ENCODE measurements around the gene POLR3GL. TPM values are rescaled to one million over a fixed set of nuclear protein-coding genes. Genes with fewer than 3 reads are reported as not detected.
A peak's percentile ranks its signal among the peaks of the same experiment; 100 is the strongest.

The POLR3GL gene
- total and polyA plus RNA-seq, 2 experiments from 2014 or later = 3.1 to 9.5 TPM

DNA sequence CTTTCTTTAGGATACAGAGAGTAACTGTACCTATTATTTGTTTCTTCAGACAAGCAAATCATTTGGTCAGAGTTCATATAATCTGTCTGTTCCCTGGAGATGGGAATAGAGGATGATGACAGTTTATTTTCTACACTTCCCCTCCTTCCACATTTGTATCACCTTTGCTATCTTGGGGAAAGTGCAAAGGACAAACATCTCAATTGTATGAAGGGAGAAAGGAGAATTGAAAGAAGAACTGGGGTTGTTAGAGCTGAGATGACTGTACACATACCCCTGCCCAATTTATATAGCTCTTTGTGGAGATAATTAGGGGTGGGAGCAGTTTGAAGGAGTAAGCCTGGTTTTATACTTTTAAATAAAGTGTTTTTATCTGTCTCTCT, 14.0 kb downstream of the POLR3GL start (continued):
- TF ChIP-seq ETS1 (IDR thresholded peaks at IDR 0.05) (no peak), EZH2 (IDR thresholded peaks at IDR 0.05; ENCODE audit: low read depth, unreplicated experiment) (no peak), POLR2AphosphoS5 (IDR thresholded peaks at IDR 0.05; ENCODE audit: low read depth) (no peak), NANOG (IDR thresholded peaks at IDR 0.05; ENCODE audit: borderline replicate concordance) (no peak), EZH2phosphoT487 (IDR thresholded peaks at IDR 0.05; ENCODE audit: unreplicated experiment) (no peak), JUNB (IDR thresholded peaks at IDR 0.05; ENCODE audit: unreplicated experiment) (no peak)

DNA sequence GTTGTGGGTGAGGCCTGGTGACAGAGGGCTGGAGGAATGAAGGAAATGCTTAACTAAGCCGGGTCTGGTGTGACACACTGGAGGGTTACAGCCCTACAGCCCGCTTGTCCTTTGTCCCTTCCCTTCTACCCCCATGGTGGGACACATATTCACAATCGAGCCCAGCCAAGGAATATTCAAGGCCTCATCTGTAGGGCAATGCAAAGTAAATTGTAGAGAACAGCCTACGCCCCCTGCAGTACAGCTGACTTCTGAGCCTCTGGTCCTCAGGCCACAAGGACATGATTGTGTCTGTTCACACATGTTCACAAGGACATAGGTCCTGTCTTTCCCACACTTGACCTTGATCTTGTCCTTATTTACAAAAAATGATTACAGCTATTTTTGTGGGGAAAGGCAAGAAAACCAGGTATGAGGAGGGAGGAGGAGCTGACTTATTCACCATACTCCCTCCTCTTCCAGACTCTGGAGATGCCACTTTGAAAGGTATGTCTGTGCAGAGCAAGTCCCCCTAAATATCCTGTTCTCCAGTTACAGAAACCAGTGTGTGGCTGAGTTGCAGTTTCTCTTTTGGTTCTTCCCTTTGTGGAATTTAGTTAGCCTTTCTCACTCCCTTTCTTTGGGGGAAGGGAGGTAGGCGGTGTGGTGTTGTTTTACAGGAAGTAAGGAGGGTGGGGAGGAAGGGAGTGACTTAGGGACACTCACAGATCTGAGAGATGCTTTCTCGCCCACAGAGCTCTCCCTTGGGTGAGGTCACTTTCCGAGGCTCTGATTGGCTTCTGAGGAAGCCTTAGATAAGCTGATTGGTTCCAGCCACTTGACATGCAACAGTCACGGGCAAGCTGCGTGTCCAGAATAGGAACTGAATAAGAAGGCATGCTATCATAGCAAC, 14.6 kb downstream of the POLR3GL start:
- TF ChIP-seq ETS1 (IDR thresholded peaks at IDR 0.05) = no peak
- no peak for TF ChIP-seq NANOG (IDR thresholded peaks at IDR 0.05; ENCODE audit: borderline replicate concordance)
- peak; percentile 51; the same call in 1 of the 2 replicates for TF ChIP-seq POLR2AphosphoS5 (IDR thresholded peaks at IDR 0.05; ENCODE audit: low read depth)
- peak; percentile 54; the same call in 1 of the 2 replicates for TF ChIP-seq CREB1 (CRISPR knock-in tag; IDR thresholded peaks at IDR 0.05; ENCODE audit: low read depth)
- TF ChIP-seq, protein P1, sequence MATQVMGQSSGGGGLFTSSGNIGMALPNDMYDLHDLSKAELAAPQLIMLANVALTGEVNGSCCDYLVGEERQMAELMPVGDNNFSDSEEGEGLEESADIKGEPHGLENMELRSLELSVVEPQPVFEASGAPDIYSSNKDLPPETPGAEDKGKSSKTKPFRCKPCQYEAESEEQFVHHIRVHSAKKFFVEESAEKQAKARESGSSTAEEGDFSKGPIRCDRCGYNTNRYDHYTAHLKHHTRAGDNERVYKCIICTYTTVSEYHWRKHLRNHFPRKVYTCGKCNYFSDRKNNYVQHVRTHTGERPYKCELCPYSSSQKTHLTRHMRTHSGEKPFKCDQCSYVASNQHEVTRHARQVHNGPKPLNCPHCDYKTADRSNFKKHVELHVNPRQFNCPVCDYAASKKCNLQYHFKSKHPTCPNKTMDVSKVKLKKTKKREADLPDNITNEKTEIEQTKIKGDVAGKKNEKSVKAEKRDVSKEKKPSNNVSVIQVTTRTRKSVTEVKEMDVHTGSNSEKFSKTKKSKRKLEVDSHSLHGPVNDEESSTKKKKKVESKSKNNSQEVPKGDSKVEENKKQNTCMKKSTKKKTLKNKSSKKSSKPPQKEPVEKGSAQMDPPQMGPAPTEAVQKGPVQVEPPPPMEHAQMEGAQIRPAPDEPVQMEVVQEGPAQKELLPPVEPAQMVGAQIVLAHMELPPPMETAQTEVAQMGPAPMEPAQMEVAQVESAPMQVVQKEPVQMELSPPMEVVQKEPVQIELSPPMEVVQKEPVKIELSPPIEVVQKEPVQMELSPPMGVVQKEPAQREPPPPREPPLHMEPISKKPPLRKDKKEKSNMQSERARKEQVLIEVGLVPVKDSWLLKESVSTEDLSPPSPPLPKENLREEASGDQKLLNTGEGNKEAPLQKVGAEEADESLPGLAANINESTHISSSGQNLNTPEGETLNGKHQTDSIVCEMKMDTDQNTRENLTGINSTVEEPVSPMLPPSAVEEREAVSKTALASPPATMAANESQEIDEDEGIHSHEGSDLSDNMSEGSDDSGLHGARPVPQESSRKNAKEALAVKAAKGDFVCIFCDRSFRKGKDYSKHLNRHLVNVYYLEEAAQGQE (IDR thresholded peaks at IDR 0.05; ENCODE audit: unreplicated experiment) = no peak
- TF ChIP-seq, protein P2, sequence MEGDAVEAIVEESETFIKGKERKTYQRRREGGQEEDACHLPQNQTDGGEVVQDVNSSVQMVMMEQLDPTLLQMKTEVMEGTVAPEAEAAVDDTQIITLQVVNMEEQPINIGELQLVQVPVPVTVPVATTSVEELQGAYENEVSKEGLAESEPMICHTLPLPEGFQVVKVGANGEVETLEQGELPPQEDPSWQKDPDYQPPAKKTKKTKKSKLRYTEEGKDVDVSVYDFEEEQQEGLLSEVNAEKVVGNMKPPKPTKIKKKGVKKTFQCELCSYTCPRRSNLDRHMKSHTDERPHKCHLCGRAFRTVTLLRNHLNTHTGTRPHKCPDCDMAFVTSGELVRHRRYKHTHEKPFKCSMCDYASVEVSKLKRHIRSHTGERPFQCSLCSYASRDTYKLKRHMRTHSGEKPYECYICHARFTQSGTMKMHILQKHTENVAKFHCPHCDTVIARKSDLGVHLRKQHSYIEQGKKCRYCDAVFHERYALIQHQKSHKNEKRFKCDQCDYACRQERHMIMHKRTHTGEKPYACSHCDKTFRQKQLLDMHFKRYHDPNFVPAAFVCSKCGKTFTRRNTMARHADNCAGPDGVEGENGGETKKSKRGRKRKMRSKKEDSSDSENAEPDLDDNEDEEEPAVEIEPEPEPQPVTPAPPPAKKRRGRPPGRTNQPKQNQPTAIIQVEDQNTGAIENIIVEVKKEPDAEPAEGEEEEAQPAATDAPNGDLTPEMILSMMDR (conservative IDR thresholded peaks at IDR 0.05; ENCODE audit: low read depth in 2 of 2) = peak; percentile 51 to 54
- Histone ChIP-seq H3K4me1 (ENCODE audit: insufficient read depth) (peaks cover 17% of the 10 kb centered on the region), H2AFZ (no peak overlapping the region), H3K27me3 (ENCODE audit: insufficient read depth) (no peaks in the 10 kb centered on the region), H3K27ac (ENCODE audit: low read depth) (peak overlapping the region; percentile 91), H3K36me3 (ENCODE audit: insufficient read depth) (no peaks in the 10 kb centered on the region), H3K4me3 (peak overlapping the region; percentile 36), H3K9me2 (ENCODE audit: insufficient read depth) (no peaks in the 10 kb centered on the region), H4K20me1 (replicated peaks; ENCODE audit: insufficient read depth) (no peaks in the 10 kb centered on the region), H3K4me2 (peak overlapping the region; percentile 54), H3F3A (replicated peaks; ENCODE audit: low read depth) (no peaks in the 10 kb centered on the region), H3K79me2 (replicated peaks; ENCODE audit: insufficient read depth) (no peaks in the 10 kb centered on the region)
- Mint-ChIP-seq H3K36me3 (ENCODE audit: low read depth) (no peaks in the 10 kb centered on the region), H3K4me3 (no peak overlapping the region), H3K27ac (no peak overlapping the region), H3K9me3 (no peaks in the 10 kb centered on the region), H3K27me3 (ENCODE audit: insufficient read depth, low read depth, poor library complexity) (peaks cover 2% of the 10 kb centered on the region), H3K4me1 (peaks cover 9% of the 10 kb centered on the region)
- peak; percentile 94 for ATAC-seq
- peak; percentile 98 for DNase-seq (ENCODE audit: low spot score)
